GM18498 (cell line): Measurements from ENCODE around the gene PGLYRP2.

Source experiments
- ATAC-seq: cut with Tn5 transposase; IDR thresholded peaks from one replicate; pipeline ENCODE4 v1.9.1; 2021; ENCODE audit warnings: mild to moderate bottlenecking, moderate library complexity; ENCODE audit not compliant: unreplicated experiment

Gene PGLYRP2

GRCh38 chr19:15456871-15457700 lies 22.2 kb downstream of the PGLYRP2 start:
- no peak for ATAC-seq

GRCh38 chr19:15456441-15456840 lies 22.9 kb downstream of the PGLYRP2 start:
- no peak for ATAC-seq

DNA sequence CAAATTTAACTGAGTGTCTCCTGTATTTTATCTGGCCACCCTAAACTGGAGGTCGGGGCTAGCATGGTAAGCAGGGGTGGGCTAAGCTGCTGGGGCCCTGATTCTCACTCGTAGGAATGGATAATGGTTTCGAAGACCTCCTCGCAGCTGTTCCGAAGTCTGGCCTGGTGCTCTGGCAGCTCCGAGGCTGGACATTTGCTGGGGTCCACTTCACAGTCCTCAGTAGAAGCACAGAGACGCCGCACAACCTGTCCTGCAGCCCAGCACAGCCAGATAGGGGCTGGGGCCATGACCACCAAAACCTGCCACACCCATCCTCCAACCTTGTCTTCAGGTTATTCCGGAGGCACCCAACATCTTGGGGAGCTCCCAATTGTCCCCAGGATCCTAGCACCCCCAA lies 23.3 kb downstream of the PGLYRP2 start:
- ATAC-seq: no peak

- ATAC-seq: no peak
These were observed 25.1 kb downstream of the PGLYRP2 start for GRCh38 chr19:15453906-15454860.

DNA sequence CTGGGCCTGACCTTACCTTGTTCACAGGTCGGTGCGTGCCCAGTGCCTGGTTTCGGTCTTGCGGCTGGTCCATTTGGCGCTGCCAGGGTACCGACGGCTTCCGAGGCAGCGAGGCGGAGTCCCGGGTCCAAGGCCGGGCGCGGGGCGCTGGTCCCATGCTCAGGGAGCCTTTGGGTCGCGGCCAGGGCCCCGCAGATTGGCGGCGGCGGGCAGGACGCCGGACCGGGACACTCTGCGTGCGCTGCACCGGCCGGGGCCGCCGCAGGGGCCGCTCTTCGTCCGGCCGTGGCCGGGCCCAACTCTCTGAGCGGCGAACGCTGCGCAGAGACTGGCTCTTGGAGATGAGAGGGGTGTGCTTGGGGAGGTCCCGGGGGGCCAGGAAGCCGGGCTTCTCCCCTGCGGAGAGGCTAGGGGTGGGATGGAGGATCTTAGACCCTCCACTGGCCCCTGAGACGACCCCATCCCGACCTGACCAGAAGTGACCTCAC lies 26.2 kb downstream of the PGLYRP2 start:
- no peak for ATAC-seq

- ATAC-seq: no peak
These were observed 26.9 kb downstream of the PGLYRP2 start for GRCh38 chr19:15452111-15453047.

- no peak for ATAC-seq
These were observed 28.8 kb downstream of the PGLYRP2 start for GRCh38 chr19:15450528-15450890.

DNA sequence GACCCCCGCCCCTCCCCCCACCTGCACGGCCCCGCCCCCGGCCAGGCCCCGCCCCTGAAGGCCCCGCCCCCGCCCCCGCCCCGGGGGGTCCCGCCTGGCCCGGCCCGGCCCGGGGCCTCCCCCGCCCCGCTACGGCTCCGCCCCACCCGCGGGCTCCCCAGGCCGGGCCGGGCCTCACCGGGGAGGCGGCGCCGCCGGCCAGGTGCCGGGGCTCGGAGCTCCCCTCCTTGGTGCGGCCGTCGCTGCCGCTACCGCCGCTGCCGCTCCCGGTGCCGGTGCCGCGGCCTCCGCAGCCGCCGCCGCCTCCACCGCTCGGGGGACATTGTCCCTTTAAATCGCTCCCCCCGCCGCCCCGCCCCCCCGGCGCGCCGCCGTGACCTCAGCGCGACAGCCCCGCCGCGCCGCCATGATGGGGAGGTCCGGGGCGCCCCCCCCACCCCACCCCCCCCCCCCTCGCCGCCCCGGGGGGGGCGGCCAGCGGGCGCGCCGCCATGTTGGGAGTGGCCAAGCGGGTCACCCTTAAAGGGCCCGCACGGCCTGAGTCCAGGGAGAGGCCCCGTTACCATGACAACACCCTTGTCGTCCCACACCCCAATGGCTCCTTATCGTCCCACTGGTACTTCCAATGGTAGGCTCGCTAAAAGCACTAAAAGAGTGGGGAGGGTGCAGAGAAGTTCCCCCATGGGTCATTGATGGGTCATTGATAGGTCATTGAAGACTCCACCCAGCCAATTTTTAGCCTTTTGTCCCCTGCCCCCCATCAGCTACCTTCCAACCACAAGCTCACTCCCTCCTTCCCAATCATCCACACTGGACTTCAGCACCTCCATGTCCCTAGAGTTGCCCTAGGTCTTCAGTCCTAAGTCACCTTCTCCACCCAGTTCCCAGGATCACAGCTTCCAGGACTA lies 29.4 kb downstream of the PGLYRP2 start, which contains the start of gene WIZ:
TSS of gene WIZ (minus strand) at position 337 of the 908 bp plus-strand sequence. CDS start 1,649 bp downstream, outside the sequence.
- peak; percentile 52 for ATAC-seq

- ATAC-seq: peak; percentile 13
These were observed 30.3 kb downstream of the PGLYRP2 start for GRCh38 chr19:15448778-15449619.

DNA sequence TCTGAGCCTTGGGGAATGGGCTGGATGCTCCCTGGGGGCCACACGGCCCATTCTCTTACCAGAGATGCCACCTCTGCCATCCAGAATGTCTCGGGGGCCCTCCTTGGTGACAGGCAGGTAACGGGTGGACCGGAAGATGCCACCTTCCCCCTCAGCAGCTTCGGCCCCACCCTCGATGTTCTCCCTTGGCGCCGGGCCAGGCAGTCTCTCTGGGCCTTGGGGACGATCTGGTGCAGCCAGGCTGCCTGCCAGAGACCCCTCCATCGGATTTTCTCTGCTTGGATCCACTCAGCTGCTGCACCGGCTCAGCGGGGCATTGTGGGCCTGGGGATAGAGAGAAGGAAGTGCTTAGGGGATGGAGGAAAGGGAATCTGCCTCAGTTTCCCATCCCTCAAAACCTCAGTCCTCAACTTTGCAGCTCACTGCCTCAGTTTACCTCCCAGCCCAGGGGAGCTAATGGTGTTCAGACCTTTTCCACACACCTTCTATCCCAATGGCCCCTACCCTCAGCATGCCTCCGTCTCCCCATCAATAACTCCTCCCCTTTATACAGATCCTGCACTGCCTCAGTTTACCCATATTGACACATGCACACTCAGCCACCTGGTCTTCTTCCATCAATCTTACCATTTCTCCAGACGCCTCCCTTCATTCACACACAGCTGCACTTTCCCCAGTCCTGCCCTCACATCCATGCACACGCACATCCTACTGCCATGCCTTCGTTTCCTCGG lies 31.1 kb downstream of the PGLYRP2 start:
- no peak for ATAC-seq

DNA sequence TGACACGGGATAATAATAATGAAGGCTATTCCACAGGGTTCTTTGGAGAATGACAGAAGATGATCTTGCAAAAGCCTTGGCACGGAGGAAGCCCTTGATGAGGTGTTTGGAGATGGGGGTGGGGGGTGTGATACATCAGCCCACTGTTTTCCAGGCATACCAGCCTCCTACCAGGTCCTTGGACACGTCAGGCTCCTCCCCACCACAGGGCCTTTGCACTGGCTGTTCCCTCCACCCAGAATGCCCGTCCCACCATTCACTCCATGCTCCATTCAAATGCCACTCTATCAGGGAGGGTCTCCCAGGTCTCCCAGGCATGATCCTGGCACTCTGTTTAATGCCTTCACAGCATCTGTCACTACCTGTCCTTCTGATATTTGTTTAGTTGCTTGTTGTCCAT lies 32.2 kb downstream of the PGLYRP2 start:
- no peak for ATAC-seq

GRCh38 chr19:15445807-15446376 lies 33.4 kb downstream of the PGLYRP2 start:
- ATAC-seq: no peak

DNA sequence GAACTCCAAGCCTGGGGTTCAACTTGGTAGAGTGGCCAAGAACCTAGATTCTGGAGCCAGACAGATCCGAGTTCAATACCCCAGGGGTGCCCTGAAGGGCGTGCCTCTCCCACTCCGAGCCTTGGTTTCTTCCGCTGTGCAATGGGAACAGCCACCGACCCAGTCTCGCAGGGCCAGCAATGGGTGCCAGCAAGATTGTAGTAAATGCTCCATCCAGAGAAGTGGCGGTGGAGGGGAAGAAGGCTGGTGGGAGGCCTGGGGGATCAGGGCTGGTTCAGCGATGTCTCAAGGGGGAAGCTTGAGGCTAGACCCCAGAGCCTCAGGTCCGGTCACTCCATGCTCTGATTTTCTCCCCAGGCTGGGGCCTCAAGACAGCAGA lies 34.1 kb downstream of the PGLYRP2 start:
- ATAC-seq: no peak

GRCh38 chr19:15444505-15445226 lies 34.6 kb downstream of the PGLYRP2 start:
- ATAC-seq: no peak

- no peak for ATAC-seq
These were observed 35.5 kb downstream of the PGLYRP2 start for GRCh38 chr19:15443838-15444237.

DNA sequence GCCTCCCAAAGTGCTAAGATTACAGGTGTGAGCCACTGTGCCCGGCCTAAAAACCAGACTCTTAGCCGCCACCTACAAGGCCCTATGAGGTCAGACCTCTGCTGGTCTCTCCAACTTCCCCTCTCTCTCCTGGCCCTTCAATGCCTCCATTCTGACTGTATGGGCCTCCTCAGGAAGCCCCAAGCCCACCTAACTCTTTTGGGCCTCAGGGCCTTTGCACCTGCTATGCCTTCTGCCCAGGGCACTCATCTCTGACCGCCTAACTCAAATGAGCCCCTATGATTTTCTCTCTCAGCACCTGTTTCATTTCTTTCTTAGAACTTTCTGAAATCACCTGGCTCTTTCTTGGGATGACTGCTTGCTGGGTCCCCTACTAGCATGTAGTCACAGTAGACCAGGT lies 36.0 kb downstream of the PGLYRP2 start:
- ATAC-seq: no peak
